BE2C (cell line): Measurements from ENCODE around the gene PTGFR. TPM values are rescaled to one million over a fixed set of nuclear protein-coding genes. Genes with fewer than 3 reads are reported as not detected.

Source experiments
- DNase-seq: peaks from one replicate; pipeline ENCODE4 v3.0.0-alpha.2; 2020
- H3K27me3 ChIP-seq: fragments of 250-450 bp; sonication (Bioruptor Pico); 2 replicates; pipeline ENCODE4 v1.5.1; 2020; ENCODE audit warnings: mild to moderate bottlenecking
- H3K36me3 ChIP-seq: fragments of 250-450 bp; sonication (Bioruptor Pico); 2 replicates; pipeline ENCODE4 v1.5.1; 2020; ENCODE audit warnings: mild to moderate bottlenecking
- H3K4me1 ChIP-seq: fragments of 250-450 bp; sonication (Bioruptor Pico); 2 replicates; pipeline ENCODE4 v1.5.1; 2020
- H3K4me3 ChIP-seq: 2 replicates; pipeline ENCODE4 v1.5.1; 2011; ENCODE audit warnings: low read depth, low read length
- H3K9me3 ChIP-seq: fragments of 250-450 bp; sonication (Bioruptor Pico); 2 replicates; pipeline ENCODE4 v1.5.1; 2020
- polyA plus RNA-seq: library from polyadenylated mRNA; unstranded; fragments of >200 nt; gene quantifications from one replicate; pipeline ENCODE4 v1.2.1, GENCODE V29; 2012; ENCODE audit warnings: low read depth, missing spikeins; ENCODE audit not compliant: insufficient read length, insufficient read depth
- TF ChIP-seq, protein P1 (sequence below): IDR thresholded peaks from 2 replicates; pipeline ENCODE4 v1.5.1; 2012; ENCODE audit warnings: mild to moderate bottlenecking, low read depth, low read length

The PTGFR gene, protein sequence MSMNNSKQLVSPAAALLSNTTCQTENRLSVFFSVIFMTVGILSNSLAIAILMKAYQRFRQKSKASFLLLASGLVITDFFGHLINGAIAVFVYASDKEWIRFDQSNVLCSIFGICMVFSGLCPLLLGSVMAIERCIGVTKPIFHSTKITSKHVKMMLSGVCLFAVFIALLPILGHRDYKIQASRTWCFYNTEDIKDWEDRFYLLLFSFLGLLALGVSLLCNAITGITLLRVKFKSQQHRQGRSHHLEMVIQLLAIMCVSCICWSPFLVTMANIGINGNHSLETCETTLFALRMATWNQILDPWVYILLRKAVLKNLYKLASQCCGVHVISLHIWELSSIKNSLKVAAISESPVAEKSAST
- not detected for polyA plus RNA-seq

DNA sequence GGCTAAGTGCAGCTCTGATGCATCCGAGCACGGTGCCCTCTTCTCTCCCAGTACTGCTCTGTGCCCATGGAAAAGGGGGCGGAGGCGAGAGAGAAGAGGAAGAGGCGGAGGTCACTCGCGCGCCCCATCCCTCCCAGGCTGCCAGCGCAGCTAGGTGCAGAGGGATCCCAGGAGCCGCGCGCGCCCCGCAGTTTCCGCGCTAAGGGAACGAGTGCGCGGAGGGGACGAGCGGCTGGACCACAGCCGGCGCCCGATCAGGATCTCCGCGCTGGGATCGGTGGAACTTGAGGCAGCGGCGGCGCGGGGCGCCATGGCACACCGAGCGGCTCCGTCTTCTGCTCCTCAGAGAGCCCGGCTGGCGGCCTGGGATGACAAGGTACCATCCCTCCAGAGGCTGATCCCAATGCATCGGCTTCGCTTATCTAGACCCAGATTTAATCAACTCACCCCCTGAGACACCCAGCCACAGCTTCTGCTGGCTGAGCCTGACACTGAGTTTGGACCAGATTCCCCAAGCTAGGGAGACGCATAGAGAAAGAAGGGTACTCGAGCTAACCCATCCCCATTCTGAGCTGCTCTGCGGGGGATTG lies at the start of gene PTGFR:
TSS of gene PTGFR (plus strand) at position 114 of the 590 bp plus-strand sequence. CDS start 1,770 bp downstream, outside the sequence.
- Histone ChIP-seq H3K27me3 (peaks cover 15% of the 10 kb centered on the region), H3K4me1 (no peaks in the 10 kb centered on the region), H3K9me3 (no peaks in the 10 kb centered on the region), H3K4me3 (peak within 1 kb of the TSS; percentile 34), H3K36me3 (no peaks in the 10 kb centered on the region)
- TF ChIP-seq, protein P1, sequence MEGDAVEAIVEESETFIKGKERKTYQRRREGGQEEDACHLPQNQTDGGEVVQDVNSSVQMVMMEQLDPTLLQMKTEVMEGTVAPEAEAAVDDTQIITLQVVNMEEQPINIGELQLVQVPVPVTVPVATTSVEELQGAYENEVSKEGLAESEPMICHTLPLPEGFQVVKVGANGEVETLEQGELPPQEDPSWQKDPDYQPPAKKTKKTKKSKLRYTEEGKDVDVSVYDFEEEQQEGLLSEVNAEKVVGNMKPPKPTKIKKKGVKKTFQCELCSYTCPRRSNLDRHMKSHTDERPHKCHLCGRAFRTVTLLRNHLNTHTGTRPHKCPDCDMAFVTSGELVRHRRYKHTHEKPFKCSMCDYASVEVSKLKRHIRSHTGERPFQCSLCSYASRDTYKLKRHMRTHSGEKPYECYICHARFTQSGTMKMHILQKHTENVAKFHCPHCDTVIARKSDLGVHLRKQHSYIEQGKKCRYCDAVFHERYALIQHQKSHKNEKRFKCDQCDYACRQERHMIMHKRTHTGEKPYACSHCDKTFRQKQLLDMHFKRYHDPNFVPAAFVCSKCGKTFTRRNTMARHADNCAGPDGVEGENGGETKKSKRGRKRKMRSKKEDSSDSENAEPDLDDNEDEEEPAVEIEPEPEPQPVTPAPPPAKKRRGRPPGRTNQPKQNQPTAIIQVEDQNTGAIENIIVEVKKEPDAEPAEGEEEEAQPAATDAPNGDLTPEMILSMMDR: no peak
- DNase-seq: peak; percentile 16

- no peak for DNase-seq
- TF ChIP-seq, protein P1: no peak
Observed at GRCh38 chr1:78441921-78442320, 48.9 kb upstream of the PTGFR start.

DNA sequence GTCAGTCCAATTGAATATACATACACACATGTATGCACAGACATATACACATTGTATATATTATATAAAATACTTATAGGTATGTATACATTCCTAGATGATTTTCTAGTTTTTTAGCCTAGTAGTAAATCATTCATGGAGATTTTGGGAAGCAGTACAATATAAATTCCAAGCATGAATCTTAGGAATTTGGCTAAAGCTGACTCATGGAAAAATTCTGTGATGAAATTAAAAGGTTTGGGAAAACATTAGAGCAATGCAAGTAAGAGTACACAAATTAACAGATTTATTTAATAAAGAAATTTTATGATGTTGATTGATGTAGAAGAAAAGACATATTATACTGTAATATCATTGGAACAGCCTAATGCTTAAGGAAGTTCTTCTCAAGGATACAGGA lies 43.7 kb upstream of the PTGFR start:
- no peak overlapping the region for H3K4me3 ChIP-seq
- TF ChIP-seq, protein P1: no peak

More at GRCh38 chr1:78441921-78442320, 48.9 kb upstream of the PTGFR start:
- no peaks in the 10 kb centered on the region for H3K27me3 ChIP-seq
- H3K4me1 ChIP-seq: no peaks in the 10 kb centered on the region
- H3K4me3 ChIP-seq: no peak overlapping the region
- no peaks in the 10 kb centered on the region for H3K9me3 ChIP-seq
- H3K36me3 ChIP-seq: no peaks in the 10 kb centered on the region

DNA sequence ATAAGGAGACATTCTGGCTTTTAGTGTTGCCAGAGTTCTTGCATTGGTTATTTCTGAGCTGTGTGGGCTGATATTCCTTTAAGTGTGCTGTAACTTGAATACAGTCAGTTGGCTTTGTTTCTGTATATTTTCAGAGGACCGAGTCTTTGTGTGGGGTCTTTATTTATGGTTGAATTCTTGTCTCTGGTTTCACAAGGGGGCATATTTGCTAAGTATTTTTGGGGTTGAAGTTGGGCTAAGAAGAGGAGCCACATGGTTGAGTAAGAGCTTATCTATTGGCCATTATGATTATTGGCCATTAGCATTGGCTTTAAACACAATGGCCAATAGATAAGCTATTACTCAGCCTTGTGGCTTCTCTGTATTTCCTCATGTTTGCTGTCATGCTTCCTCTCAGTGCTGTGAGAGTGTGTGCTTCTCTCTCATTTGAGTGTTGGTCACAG lies 26.3 kb upstream of the PTGFR start:
- TF ChIP-seq, protein P1: no peak
- no peaks in the 10 kb centered on the region for H3K27me3 ChIP-seq
- H3K36me3 ChIP-seq: no peaks in the 10 kb centered on the region
- H3K4me1 ChIP-seq: no peaks in the 10 kb centered on the region
- H3K9me3 ChIP-seq: no peaks in the 10 kb centered on the region
- H3K4me3 ChIP-seq: no peak overlapping the region
- no peak for DNase-seq

More for the DNA sequence above, 43.7 kb upstream of the PTGFR start:
- no peaks in the 10 kb centered on the region for H3K9me3 ChIP-seq
- H3K36me3 ChIP-seq: no peaks in the 10 kb centered on the region
- no peaks in the 10 kb centered on the region for H3K27me3 ChIP-seq
- no peaks in the 10 kb centered on the region for H3K4me1 ChIP-seq
- no peak for DNase-seq

DNA sequence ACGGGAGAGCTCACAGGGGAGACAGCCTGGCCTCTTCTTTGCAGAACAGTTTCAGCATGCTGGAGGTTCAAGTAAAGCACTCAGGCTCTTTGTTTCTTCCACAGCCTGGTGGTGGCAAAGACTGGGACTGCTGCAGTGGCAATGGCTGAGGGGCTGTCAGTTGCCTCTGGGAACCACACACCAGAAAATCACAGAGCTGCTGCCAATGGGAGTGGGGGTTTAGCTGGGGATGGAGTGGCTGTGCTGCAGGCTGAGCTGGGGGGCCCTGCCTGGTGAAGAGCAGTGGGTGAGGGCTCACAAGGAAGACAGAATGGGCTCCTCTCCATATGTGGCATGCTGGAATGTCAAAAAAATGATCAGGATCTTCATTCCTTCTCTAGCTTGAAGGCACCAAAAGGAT lies 25.6 kb upstream of the PTGFR start:
- no peaks in the 10 kb centered on the region for H3K27me3 ChIP-seq
- no peaks in the 10 kb centered on the region for H3K9me3 ChIP-seq
- H3K4me1 ChIP-seq: no peaks in the 10 kb centered on the region
- no peak for DNase-seq
- TF ChIP-seq, protein P1: no peak
- H3K36me3 ChIP-seq: no peaks in the 10 kb centered on the region
- no peak overlapping the region for H3K4me3 ChIP-seq

DNA sequence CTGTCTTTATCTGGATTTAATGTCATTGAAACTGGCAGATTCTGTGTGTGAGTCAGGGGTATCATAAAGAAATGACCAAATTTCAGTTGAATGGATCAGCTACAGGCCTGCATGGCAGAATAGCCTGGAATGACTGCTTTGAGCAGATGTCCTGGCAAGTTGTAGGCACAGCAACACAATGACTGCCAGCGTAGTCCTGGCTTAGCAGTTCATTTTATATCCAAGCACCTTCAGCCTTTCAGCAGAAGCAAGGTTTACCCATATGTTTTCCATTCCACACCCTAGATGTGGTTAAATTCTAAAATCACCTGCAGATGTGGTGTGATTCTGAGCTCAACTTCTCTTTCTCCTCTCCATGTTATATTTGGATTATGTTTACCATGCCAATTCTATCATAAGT lies 22.3 kb upstream of the PTGFR start:
- no peak for DNase-seq
- no peaks in the 10 kb centered on the region for H3K4me1 ChIP-seq
- no peaks in the 10 kb centered on the region for H3K36me3 ChIP-seq
- no peaks in the 10 kb centered on the region for H3K9me3 ChIP-seq
- TF ChIP-seq, protein P1: no peak
- H3K4me3 ChIP-seq: no peak overlapping the region
- H3K27me3 ChIP-seq: no peaks in the 10 kb centered on the region
